ENCODE results near the gene ATP2A3. TPM values are rescaled to one million over a fixed set of nuclear protein-coding genes. Genes with fewer than 3 reads are reported as not detected.
A peak's percentile ranks its signal among the peaks of the same experiment; 100 is the strongest.

The ATP2A3 gene
- total RNA-seq, 2 donors from 2014 or later, result 8.6 to 12.0 TPM

GRCh38 chr17:3921502-3922319 lies 42.5 kb downstream of the ATP2A3 start:
- intact Hi-C loops (cut with DNase I), result no loop called here
- peak; percentile 19 to 23 for ATAC-seq
- DNase-seq, result peak; percentile 64

DNA sequence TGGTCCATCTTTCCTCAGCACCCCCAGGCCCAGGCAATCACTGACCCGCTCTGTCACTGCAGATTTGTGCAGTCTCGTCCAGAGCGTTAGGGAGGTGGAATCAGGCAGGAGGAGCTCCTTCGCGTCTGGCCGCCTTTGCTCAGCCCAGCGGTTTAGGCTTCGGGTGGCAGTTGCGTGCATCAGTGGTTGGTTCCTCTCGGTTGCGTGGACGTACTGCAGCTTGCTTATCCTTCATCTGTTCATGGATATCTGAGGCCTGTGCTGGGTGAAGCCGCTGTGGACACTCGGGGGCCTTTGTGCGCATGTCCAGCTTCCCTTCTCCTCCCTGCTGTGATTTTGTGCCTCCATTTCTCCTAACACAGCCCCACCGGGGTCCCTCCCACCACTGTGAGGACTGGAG lies 43.2 kb downstream of the ATP2A3 start:
- DNase-seq, result no peak
- intact Hi-C loops (cut with DNase I), result no loop called here
- ATAC-seq, result no peak

DNA sequence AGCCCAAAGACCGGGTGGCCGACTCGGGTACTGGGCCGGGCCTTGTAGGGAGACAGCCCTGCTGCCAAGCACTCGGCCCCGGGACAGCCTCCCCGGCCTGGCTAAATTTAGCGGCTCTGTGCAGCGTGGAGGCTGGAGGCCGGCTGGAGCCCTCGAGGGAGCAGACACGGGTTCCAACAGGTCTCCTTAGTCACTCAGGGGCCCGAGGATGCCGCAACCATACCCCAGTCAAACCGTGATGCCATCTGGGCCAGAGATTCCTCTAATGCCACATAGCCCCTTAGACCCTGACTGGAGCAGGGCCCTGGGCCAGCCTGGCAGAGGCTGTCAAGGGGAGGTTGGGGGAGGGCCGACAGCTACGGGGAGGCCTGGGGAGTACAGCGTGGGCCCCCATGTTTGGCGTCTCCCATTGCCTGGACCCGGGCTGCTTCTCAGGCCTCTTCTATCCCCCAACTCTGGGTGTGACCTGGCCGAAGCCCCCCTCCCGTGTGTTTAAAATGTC lies 45.1 kb downstream of the ATP2A3 start:
- ATAC-seq (peak; percentile 20 to 32), DNase-seq (peak; percentile 55)
- intact Hi-C loops (cut with DNase I), result loop anchor here in 1 of 2 donors (10.0 kb wide), 1 partner anchor 54 kb away; no protein-coding TSS in a partner anchor

- intact Hi-C loops (cut with DNase I), result loop anchor here in 1 of 2 donors (10.0 kb wide), 1 partner anchor 54 kb away; no protein-coding TSS in a partner anchor
- no peak for DNase-seq
- peak in 1 of 2 donors; percentile 43 for ATAC-seq
These were observed 45.7 kb downstream of the ATP2A3 start for GRCh38 chr17:3918372-3919122.

DNA sequence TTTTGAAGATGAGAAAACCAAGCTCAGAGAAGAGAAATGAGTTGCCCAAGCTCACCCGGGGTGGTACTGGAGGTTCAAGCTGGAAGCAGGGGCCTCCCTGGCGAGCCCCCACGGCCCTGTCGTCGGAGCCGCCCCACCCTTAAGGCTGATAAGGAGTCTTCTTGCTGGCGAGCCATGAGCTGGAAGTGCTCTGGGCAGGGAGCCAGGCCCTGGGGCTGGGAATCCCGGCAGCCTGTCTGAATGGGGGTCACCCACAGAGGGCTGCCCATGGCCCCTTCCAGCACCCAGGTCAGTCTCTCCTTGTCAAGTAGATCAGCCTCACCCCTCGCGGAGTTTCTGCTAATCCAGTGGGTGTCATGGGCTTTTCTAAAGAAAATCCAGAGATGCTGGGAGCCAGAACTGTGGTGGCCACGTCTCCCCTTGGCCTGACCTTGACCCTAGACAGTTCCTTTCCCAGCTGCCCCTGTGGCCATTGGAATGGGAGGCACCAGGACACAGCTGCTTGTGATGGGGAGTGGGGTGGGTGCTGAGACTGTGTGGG lies 46.8 kb downstream of the ATP2A3 start:
- DNase-seq (peak; percentile 87), ATAC-seq (peak; percentile 6 to 24)
- intact Hi-C loops (cut with DNase I), result loop anchor here in 1 of 2 donors (10.0 kb wide), 1 partner anchor 53 kb away; no protein-coding TSS in a partner anchor

GRCh38 chr17:3916825-3917224 lies 47.4 kb downstream of the ATP2A3 start:
- no peak for DNase-seq
- no peak for ATAC-seq
- intact Hi-C loops (cut with DNase I), result loop anchor here in 1 of 2 donors (10.0 kb wide), 1 partner anchor 52 kb away; no protein-coding TSS in a partner anchor

DNA sequence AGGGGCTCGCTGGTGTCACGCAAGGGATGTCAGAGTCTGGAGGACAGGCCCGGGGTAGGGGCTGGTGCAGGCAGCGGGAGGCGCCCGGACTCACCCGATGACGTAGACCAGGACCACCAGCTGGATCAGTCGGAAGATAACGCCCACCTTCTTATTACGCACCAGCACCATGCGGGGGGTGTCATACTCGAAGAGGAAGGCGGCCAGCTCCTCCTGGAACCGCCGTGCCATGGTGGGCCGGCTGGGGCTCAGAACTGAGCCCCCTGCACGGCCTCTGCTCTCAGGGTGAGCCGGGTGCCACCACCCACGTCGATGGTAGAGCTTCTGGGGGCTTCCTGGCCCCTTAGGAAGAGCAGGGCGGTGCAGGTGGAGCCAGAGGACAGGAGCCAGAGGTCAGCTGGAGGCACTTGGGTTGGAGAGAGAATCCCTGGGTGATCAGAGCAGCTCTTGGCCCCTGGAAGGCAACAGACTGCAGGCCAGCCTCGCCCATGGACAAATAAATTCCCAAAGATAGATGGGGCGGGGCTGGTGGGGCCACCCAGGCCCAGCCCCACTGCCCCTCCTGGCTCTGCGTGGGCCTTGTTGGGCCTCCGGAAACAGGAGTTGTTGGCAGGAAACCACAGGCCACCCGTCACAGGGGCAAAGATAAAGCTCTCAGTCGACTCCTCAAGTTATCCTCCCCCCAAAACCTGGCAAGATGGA lies 48.1 kb downstream of the ATP2A3 start, which contains the start of gene P2RX1:
TSS of gene P2RX1 (minus strand) at position 471 of the 702 bp plus-strand sequence. CDS start at position 231, 240 bp downstream.
- peak; percentile 13 to 20 for ATAC-seq
- intact Hi-C loops (cut with DNase I), result loop anchor here in 1 of 2 donors (10.0 kb wide), 1 partner anchor 51 kb away; no protein-coding TSS in a partner anchor

GRCh38 chr17:3915581-3915994 lies 48.6 kb downstream of the ATP2A3 start:
- no peak for DNase-seq
- no peak for ATAC-seq
- intact Hi-C loops (cut with DNase I), result loop anchor here in 1 of 2 donors (10.0 kb wide), 1 partner anchor 51 kb away; no protein-coding TSS in a partner anchor

More for the DNA sequence above, 48.1 kb downstream of the ATP2A3 start, which contains the start of gene P2RX1:
- DNase-seq, result peak; percentile 60

GRCh38 chr17:3914312-3914670 lies 49.9 kb downstream of the ATP2A3 start:
- DNase-seq, result no peak
- intact Hi-C loops (cut with DNase I), result loop anchor here (5.0 to 10.0 kb wide), 2 partner anchors 49 to 52 kb away; no protein-coding TSS in a partner anchor
- no peak for ATAC-seq

- intact Hi-C loops (cut with DNase I), result loop anchor here (5.0 to 10.0 kb wide), 2 partner anchors 49 to 51 kb away; no protein-coding TSS in a partner anchor
- peak; percentile 84 for DNase-seq
These were observed 50.5 kb downstream of the ATP2A3 start for GRCh38 chr17:3913531-3914311.

GRCh38 chr17:3912827-3913226 lies 51.4 kb downstream of the ATP2A3 start:
- DNase-seq (no peak), ATAC-seq (no peak)
- intact Hi-C loops (cut with DNase I), result loop anchor here (5.0 to 10.0 kb wide), 2 partner anchors 48 to 51 kb away; no protein-coding TSS in a partner anchor

More at GRCh38 chr17:3913531-3914311, 50.5 kb downstream of the ATP2A3 start:
- ATAC-seq, result peak; percentile 69 to 70

DNA sequence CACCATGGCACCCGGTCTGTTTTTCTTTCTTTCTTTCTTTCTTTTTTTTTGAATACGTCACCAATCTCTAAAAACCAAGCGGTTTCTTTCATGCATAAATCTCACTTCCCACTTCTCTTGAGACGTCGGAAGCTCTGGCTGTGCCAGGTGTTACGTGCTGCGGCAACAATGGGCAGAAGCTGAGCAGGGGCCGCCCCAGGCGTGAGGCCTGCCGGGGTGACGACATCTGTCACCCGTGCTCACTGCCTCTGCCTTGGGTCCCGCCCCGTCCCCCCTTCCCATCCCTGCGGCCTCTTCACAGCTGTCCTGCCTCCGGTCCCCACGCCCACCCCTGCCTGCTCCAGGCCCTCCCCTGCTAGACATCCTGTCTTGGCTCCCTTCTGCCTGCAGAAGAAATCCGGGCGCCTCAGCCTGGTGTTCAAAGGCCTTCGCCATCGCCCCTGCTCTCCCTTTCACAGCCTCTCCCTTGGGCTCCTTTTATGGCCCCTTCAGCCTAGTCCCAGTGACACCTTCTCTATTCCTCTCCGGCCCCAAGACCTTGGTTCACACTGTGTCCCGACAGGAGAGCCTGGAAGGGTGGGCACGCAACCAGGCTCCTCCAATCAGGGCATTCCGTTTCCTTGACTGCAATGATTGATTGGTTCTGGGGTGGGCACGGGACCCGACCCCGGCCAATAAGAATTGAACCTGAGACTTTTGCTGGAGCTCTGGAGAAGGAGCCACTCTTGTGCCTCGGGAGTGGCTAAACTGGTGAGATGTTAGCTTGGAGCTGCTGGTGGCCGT lies 52.8 kb downstream of the ATP2A3 start:
- intact Hi-C loops (cut with DNase I), result loop anchor here (5.0 to 10.0 kb wide), 2 partner anchors 47 to 49 kb away; no protein-coding TSS in a partner anchor
- DNase-seq (peak; percentile 64), ATAC-seq (peak; percentile 29 to 45)

DNA sequence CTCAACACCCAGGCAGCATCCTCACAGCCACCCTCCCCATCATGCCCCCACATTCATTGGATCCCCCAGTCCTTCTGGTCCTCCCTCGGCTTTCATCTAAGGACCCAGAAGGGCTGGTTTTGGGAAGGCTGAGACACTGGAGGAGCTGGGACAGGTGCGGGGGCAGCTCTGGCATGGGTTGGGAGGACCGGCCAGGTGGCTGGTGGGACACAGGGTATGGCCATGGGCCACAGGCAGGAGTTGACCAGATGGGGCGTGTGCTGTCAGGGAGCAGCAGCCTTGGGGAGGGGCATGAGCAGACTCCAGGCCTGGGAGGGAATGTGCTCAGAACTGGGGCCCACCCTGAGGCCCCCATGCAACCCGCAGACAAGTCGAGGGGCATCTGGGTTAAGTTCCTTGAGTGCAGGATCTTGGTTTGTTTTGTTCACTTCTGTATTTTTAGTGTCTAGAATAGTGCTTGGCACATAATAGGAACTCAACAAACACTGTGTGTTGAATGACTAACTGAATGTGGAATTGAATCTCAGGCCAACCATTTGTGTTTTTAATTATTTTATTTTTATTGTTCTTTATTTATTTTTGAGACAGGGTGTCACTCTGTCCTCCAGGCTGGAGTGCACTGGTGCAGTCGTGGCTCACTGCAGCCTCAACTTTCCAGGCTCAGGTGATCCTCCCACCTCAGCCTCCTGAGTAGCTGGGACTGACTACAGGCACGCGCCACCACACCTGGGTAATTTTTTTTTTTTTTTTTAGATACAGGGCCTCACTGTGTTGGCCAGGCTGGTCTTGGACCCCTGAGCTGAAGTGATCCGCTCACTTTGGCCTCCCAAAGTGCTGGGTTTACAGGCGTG lies 53.6 kb downstream of the ATP2A3 start:
- ATAC-seq, result no peak
- intact Hi-C loops (cut with DNase I), result loop anchor here (5.0 to 10.0 kb wide), 2 partner anchors 46 to 48 kb away; no protein-coding TSS in a partner anchor
- DNase-seq, result no peak

DNA sequence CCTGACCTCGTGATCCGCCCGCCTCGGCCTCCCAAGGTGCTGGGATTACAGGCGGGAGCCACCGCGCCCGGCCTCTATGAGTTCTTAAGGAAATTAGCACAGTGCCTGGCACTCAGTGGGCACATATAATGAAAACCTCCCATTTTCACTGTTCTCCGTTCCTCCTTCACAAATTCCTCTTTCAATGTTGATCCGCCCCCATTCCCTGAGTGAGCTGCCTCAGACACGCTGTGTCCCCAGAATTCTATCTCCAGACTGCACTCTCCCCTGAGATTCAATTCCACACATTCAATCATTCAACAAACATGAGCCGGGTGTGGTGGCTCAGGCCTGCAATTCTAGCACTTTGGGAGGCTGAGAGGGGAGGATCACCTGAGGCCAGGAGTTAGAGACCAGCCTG lies 55.0 kb downstream of the ATP2A3 start:
- ATAC-seq, result no peak
- intact Hi-C loops (cut with DNase I), result no loop called here
- no peak for DNase-seq

- DNase-seq (no peak), ATAC-seq (no peak)
- intact Hi-C loops (cut with DNase I), result no loop called here
These were observed 56.6 kb downstream of the ATP2A3 start for GRCh38 chr17:3907483-3908216.
